Neural cell (in vitro differentiated cells): ENCODE results near the gene STK31.

Experiments
- CTCF ChIP-seq: fragments of 450-650 bp; IDR thresholded peaks from 2 replicates; pipeline ENCODE4 v1.5.1; 2014; ENCODE audit warnings: antibody characterized with exemption, mild to moderate bottlenecking, moderate library complexity; ENCODE audit not compliant: poor library complexity, severe bottlenecking
- REST ChIP-seq: IDR thresholded peaks from 2 replicates; pipeline ENCODE4 v1.6.1; 2012; ENCODE audit warnings: borderline replicate concordance

GRCh38 chr7:23788843-23789242 lies 78.8 kb downstream of the STK31 start:
- TF ChIP-seq REST (no peak), CTCF (no peak)
